Uterus (tissue), 4 donors: ENCODE measurements around the gene HNRNPAB. TPM values are rescaled to one million over a fixed set of nuclear protein-coding genes. Genes with fewer than 3 reads are reported as not detected.

Source experiments
- DNase-seq, 2 donors: peaks; one replicate each; pipeline ENCODE4 v3.0.0-alpha.2; 2019 to 2020
- H3K27ac ChIP-seq, 2 donors: fragments of 200-600 bp; sonication (generic); 1 replicate in 1 of 2; 2 replicates in 1 of 2; pipeline ENCODE4 v1.5.1; 2016 to 2018
- H3K27me3 ChIP-seq, 2 donors: fragments of 200-600 bp; sonication (generic); one replicate each; pipeline ENCODE4 v1.5.1; 2018 to 2019; ENCODE audit warnings: control low read depth in 1 of 2
- H3K36me3 ChIP-seq, 2 donors: fragments of 200-600 bp; sonication (generic); one replicate each; pipeline ENCODE4 v1.5.1; 2019; ENCODE audit warnings: control low read depth in 1 of 2
- H3K4me1 ChIP-seq, 2 donors: fragments of 200-600 bp; sonication (generic); one replicate each; pipeline ENCODE4 v1.5.1; 2018 to 2019; ENCODE audit warnings: control low read depth in 1 of 2
- H3K4me3 ChIP-seq, 2 donors: fragments of 200-600 bp; sonication (generic); 1 replicate in 1 of 2; 2 replicates in 1 of 2; pipeline ENCODE4 v1.5.1; 2018 to 2019; ENCODE audit warnings: mild to moderate bottlenecking in 1 of 2
- H3K9me3 ChIP-seq, 2 donors: fragments of 200-600 bp; sonication (generic); one replicate each; pipeline ENCODE4 v1.5.1; 2019; ENCODE audit warnings: control low read depth in 1 of 2
- CTCF ChIP-seq, 4 experiments: fragments of 200-600 bp in 2 of 4; fragments of 450-650 bp in 2 of 4; sonication (generic) in 2 of 4; IDR thresholded peaks; one replicate each; pipeline ENCODE4 v1.5.1; 2016 to 2019; ENCODE audit warnings: antibody characterized with exemption in 4 of 4, mild to moderate bottlenecking in 2 of 4, moderate library complexity in 1 of 4
- POLR2A ChIP-seq, 2 donors: fragments of 450-650 bp; IDR thresholded peaks; one replicate each; pipeline ENCODE4 v1.6.1; 2016; ENCODE audit warnings: antibody characterized with exemption in 2 of 2, mild to moderate bottlenecking in 1 of 2, moderate library complexity in 1 of 2
- intact Hi-C: fragments of 100-400 bp; cut with DNase I; formaldehyde crosslinking; loops from one replicate; pipeline ENCODE4 v1.15.1; 2023; ENCODE audit warnings: low total_unique reads
- total RNA-seq, 4 donors: library from RNA; depleted of rRNA in 3 of 4; stranded (reverse); fragments of >200 nt in 3 of 4; gene quantifications; one replicate each; pipeline versions ENCODE4 v1.1.0 to v1.2.4, GENCODE V29; 2014 to 2023
- donor health status: DM: yes; HTN: yes; CAD: no.

HNRNPAB gene
- total RNA-seq, 4 donors from 2014 or later: 45.1 to 112 (median 73.4) TPM

GRCh38 chr5:178177569-178177968 is 26.8 kb upstream of the HNRNPAB start:
- TF ChIP-seq CTCF (IDR thresholded peaks at IDR 0.05) (no peak), POLR2A (IDR thresholded peaks at IDR 0.05) (no peak)
- Histone ChIP-seq H3K4me3 (no peak overlapping the region), H3K27ac (no peak overlapping the region), H3K27me3 (no peaks in the 10 kb centered on the region), H3K4me1 (no peaks in the 10 kb centered on the region), H3K36me3 (no peaks in the 10 kb centered on the region), H3K9me3 (no peaks in the 10 kb centered on the region)
- no peak for DNase-seq
- intact Hi-C loops: no loop called here

GRCh38 chr5:178180141-178180863 is 24.0 kb upstream of the HNRNPAB start:
- H3K27ac ChIP-seq: no peak overlapping the region
- no peak for TF ChIP-seq CTCF (IDR thresholded peaks at IDR 0.05)
- no peaks in the 10 kb centered on the region for H3K4me1 ChIP-seq
- no peaks in the 10 kb centered on the region for H3K9me3 ChIP-seq
- no peaks in the 10 kb centered on the region for H3K27me3 ChIP-seq
- no peak overlapping the region for H3K4me3 ChIP-seq
- intact Hi-C loops: no loop called here
- no peak for DNase-seq
- no peaks in the 10 kb centered on the region for H3K36me3 ChIP-seq

GRCh38 chr5:178182158-178182876 is 22.0 kb upstream of the HNRNPAB start:
- TF ChIP-seq POLR2A (IDR thresholded peaks at IDR 0.05): no peak
- no peak for TF ChIP-seq CTCF (IDR thresholded peaks at IDR 0.05)
- Histone ChIP-seq H3K27me3 (no peaks in the 10 kb centered on the region), H3K36me3 (no peaks in the 10 kb centered on the region), H3K4me3 (no peak overlapping the region), H3K4me1 (no peaks in the 10 kb centered on the region), H3K27ac (no peak overlapping the region), H3K9me3 (no peaks in the 10 kb centered on the region)
- intact Hi-C loops: no loop called here
- DNase-seq: no peak

- intact Hi-C loops: no loop called here
- no peak overlapping the region for H3K4me3 ChIP-seq
- H3K36me3 ChIP-seq: no peaks in the 10 kb centered on the region
- no peak for DNase-seq
- no peaks in the 10 kb centered on the region for H3K9me3 ChIP-seq
- no peaks in the 10 kb centered on the region for H3K4me1 ChIP-seq
- no peaks in the 10 kb centered on the region for H3K27me3 ChIP-seq
- H3K27ac ChIP-seq: no peak overlapping the region
- TF ChIP-seq CTCF (IDR thresholded peaks at IDR 0.05) (no peak), POLR2A (IDR thresholded peaks at IDR 0.05) (no peak)
Observed at GRCh38 chr5:178186427-178186826, 17.9 kb upstream of the HNRNPAB start.

DNA sequence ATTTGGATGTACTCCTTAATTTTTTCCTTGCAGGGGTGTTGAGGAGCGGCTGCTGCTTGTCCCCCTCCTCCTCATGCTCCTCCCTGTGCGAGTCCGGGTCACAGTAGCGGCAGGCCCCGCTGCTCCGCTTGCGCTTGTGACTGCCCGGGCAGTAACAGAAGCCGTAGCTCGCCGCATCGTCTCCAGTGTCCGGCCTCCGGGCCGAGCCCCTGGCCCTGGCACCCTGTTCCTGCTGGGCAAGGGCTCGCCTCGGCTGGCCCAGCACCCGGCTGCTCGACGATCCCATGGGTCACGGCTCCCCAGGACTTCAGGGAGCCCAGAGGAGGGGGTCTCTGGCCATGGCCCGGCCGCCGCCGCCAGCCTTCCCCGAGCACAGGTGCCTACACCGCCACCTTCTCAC is 17.3 kb upstream of the HNRNPAB start, which contains the start of gene GMCL2:
Gene GMCL2, minus strand, starts transcription at position 358 of the 400 bp plus-strand sequence. Its CDS starts 72 bp downstream, at position 286.
- no peak for TF ChIP-seq POLR2A (IDR thresholded peaks at IDR 0.05)
- TF ChIP-seq CTCF (IDR thresholded peaks at IDR 0.05): no peak
- Histone ChIP-seq H3K4me1 (no peaks in the 10 kb centered on the region), H3K9me3 (no peaks in the 10 kb centered on the region), H3K27ac (no peak within 1 kb of the TSS), H3K36me3 (no peaks in the 10 kb centered on the region), H3K4me3 (no peak within 1 kb of the TSS), H3K27me3 (no peaks in the 10 kb centered on the region)
- intact Hi-C loops: no loop called here
- no peak for DNase-seq
